AG08395 (cell line): ENCODE data around the gene BACH2.
"Not testable (repeated sequence)": the region's sequence is repeated elsewhere in the genome, so short reads cannot be mapped to it uniquely, and the experiment has no call there.

Experiments used
- DNase-seq: peaks from one replicate; pipeline ENCODE4 v3.0.0; 2012; ENCODE audit warnings: mixed read lengths, low spot score

BACH2 gene

GRCh38 chr6:90183587-90184333 is 112.9 kb downstream of the BACH2 start:
- DNase-seq: no peak

- DNase-seq: no peak
Measured at GRCh38 chr6:90180526-90180925, 116.1 kb downstream of the BACH2 start.

GRCh38 chr6:90179190-90180169 is 117.2 kb downstream of the BACH2 start:
- no peak for DNase-seq

- no peak for DNase-seq
Measured at GRCh38 chr6:90178384-90178855, 118.2 kb downstream of the BACH2 start.

- no peak for DNase-seq
Measured at GRCh38 chr6:90177544-90178383, 118.9 kb downstream of the BACH2 start.

GRCh38 chr6:90175627-90176538 is 120.8 kb downstream of the BACH2 start:
- DNase-seq: no peak

GRCh38 chr6:90173262-90173925 is 123.2 kb downstream of the BACH2 start:
- DNase-seq: no peak

- no peak for DNase-seq
Measured at GRCh38 chr6:90170601-90171000, 126.0 kb downstream of the BACH2 start.

GRCh38 chr6:90169374-90169773 is 127.3 kb downstream of the BACH2 start:
- no peak for DNase-seq

- DNase-seq: peak; percentile 31
Measured at GRCh38 chr6:90168693-90169131, 127.9 kb downstream of the BACH2 start.

- no peak for DNase-seq
Measured at GRCh38 chr6:90167514-90168379, 128.9 kb downstream of the BACH2 start.

- DNase-seq: not testable (repeated sequence)
Measured at GRCh38 chr6:90166155-90166924, 130.3 kb downstream of the BACH2 start.

- DNase-seq: no peak
Measured at GRCh38 chr6:90162648-90163387, 133.8 kb downstream of the BACH2 start.

- DNase-seq: no peak
Measured at GRCh38 chr6:90160013-90160412, 136.6 kb downstream of the BACH2 start.

GRCh38 chr6:90159452-90159851 is 137.2 kb downstream of the BACH2 start:
- DNase-seq: no peak

- DNase-seq: no peak
Measured at GRCh38 chr6:90158936-90159335, 137.7 kb downstream of the BACH2 start.

GRCh38 chr6:90157441-90157840 is 139.2 kb downstream of the BACH2 start:
- no peak for DNase-seq

GRCh38 chr6:90156861-90157260 is 139.8 kb downstream of the BACH2 start:
- DNase-seq: no peak
